HFF-Myc (cell line): ENCODE measurements around the gene ERGIC3.
"Not testable (repeated sequence)": the region's sequence is repeated elsewhere in the genome, so short reads cannot be mapped to it uniquely, and the experiment has no call there.

Source experiments
- DNase-seq: peaks from one replicate; pipeline ENCODE4 v3.0.0-alpha.2; 2011; ENCODE audit warnings: low read depth; ENCODE audit errors: extremely low read depth
- H3K4me3 ChIP-seq: replicated peaks from 2 replicates; pipeline ENCODE4 v1.5.1; 2011; ENCODE audit warnings: low read depth, mild to moderate bottlenecking, control low read depth, low read length
- TF ChIP-seq, protein P1 (sequence below): IDR thresholded peaks from 2 replicates; pipeline ENCODE4 v1.5.1; 2012; ENCODE audit warnings: mild to moderate bottlenecking, low read depth, low read length, control low read depth; ENCODE audit errors: missing control alignments

The ERGIC3 gene

DNA sequence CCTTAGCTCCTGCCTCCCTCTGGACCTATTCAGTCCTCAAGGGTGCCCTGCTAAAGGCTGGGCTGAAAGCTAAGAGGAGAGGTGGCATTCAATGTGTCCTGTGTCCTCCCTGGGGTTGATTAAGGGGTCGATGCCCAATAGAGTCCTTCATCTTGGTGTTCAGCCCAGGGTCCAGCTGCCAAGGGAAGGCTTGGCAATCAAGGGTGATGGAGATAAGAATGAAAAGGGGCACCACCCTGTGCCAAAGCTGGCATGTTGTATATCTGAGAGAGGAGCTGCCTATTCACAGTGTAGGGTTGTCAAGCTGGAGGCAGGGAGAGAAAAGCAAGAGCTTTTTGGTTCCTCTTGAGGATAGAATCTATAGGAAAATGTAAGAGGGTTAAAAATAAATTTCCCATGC, 24.8 kb upstream of the ERGIC3 start:
- no peak overlapping the region for H3K4me3 ChIP-seq
- DNase-seq = no peak
- TF ChIP-seq, protein P1, sequence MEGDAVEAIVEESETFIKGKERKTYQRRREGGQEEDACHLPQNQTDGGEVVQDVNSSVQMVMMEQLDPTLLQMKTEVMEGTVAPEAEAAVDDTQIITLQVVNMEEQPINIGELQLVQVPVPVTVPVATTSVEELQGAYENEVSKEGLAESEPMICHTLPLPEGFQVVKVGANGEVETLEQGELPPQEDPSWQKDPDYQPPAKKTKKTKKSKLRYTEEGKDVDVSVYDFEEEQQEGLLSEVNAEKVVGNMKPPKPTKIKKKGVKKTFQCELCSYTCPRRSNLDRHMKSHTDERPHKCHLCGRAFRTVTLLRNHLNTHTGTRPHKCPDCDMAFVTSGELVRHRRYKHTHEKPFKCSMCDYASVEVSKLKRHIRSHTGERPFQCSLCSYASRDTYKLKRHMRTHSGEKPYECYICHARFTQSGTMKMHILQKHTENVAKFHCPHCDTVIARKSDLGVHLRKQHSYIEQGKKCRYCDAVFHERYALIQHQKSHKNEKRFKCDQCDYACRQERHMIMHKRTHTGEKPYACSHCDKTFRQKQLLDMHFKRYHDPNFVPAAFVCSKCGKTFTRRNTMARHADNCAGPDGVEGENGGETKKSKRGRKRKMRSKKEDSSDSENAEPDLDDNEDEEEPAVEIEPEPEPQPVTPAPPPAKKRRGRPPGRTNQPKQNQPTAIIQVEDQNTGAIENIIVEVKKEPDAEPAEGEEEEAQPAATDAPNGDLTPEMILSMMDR = no peak

DNA sequence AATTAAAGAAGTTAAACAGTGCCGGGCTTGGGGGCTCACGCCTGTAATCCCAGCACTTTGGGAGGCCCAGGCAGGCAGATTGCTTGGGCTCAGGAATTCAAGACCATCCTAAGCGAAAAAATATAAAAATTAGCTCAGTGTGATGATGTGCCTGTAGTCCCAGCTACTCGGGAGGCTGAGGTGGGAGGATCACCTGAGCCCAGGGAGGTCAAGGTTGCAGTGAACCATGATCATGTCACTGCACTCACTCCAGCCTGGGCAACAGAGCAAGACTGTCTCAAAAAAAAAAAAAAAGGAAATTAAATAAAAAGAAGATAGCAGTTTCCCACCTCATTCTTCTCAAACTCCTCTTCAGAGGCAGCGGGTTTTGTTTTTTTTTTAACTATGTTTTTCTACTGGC, 24.1 kb upstream of the ERGIC3 start:
- not testable (repeated sequence) for DNase-seq, H3K4me3 ChIP-seq

DNA sequence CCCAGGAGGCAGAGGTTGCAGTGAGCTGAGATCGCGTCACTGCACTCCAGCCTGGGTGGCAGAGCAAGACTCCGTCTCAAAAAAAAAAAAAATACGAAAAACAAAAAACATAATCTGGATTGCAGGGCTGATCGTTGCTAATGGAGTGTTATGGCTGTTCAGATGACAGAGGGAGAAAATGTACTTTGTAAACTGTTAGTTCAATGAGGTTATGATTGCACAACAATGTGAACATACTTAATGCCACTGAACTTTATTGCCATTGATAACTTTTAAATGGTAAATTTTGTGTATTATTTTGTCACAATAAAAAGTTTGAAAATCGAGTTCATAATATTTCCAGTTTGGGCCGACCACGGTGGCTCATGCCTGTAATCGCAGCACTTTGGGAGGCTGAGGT, 22.9 kb upstream of the ERGIC3 start:
- no peak for DNase-seq
- H3K4me3 ChIP-seq = no peak overlapping the region
- TF ChIP-seq, protein P1 = no peak

DNA sequence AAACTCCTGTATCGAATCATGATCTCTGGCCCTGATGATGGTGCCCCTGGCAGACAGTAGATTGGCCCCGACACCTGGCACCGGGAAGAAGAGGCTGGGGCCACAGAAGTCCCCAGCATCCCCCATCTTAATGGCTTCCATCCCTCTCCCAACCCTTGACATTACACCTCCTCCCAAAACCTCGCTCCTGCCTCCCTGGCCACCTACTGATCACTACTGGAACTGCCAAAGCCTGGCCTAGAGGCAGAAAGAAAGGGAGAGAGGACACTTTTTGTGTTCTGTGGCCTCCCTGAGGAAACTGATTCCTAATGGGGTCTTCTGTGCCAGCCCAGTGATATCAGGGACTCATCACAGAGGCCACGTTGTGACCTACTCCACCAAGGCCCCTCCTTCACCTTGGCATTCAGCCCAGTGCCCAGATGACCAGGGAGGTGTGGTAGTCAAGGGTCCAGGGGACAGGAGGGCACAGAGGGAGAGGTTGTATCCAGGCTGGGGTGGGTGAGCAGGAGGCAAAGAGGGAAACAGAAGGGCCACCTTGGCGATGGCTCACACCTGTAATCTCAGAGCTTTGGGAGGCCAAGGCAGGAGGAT, 18.5 kb upstream of the ERGIC3 start:
- DNase-seq = no peak
- no peak overlapping the region for H3K4me3 ChIP-seq
- TF ChIP-seq, protein P1 = peak; percentile 67

DNA sequence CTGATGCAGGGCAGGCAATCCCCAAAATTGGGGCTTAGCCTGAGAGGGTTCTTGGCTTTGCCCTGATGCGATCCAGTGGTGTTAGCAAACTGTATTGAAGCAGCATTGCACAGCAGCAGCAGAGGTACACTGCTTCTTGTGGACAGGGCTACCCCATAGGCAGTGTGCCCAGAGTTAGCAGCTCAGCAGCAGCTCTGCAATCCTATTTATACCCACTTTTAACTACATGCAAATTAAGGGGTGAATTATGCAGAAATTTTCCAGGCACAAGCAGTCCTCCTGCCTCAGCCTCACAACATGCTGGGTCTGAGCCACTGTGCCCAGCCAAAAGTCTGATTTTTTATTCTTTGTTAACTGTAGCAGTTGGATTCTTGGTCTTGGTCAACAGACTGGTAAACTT, 16.2 kb upstream of the ERGIC3 start:
- DNase-seq = no peak
- TF ChIP-seq, protein P1 = no peak
- H3K4me3 ChIP-seq = no peak overlapping the region

DNA sequence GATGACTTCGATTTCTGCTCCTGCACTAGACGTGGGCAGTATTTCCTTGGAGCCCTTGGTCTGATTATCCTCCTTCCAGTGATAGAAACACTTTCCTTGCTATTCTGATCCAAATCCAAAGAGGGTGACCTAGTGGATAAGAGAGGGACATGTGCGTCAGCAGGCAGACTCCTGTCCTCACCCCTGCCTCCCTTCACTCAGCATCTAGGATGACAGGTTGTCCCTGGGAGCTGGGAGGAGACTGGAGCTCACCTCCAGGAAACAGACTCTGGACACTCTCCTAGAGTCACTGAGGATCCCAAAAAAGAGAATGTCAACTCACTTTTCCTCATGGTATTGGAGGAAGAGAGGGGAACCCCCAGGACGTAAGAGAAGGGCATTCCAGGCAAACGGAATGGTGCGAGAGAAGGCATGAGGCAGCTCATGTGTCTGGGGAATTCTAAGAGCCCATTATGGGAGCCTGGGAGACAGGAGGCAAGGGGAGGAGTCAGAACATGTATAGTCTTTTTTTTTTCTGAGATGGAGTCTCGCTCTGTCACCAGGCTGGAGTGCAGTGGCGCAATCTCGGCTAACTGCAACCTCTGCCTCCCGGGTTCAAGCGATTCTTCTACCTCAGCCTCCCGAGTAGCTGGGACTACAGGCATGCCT, 14.6 kb upstream of the ERGIC3 start:
- no peak overlapping the region for H3K4me3 ChIP-seq
- DNase-seq = no peak

DNA sequence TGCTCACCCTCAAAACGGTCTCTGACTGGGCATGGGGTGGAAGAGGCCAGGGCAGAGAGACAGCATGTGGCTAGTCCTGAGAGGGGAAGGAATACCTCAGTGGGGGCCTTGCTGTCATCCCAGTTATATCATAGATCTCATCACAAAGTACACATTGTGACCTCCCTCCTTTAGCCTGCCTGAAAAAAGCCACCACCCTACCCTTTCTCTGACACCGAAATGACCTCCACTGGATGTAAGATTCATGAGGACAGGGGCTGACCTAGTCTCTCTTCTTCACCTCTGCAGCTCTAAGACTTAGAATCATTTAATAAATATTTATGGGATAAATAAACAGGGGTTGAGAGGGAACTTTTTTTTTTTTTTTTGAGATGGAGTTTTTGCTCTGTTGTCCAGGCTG, 12.3 kb upstream of the ERGIC3 start, which contains the start of gene C20orf173:
Gene C20orf173, minus strand, starts transcription at position 101 of the 400 bp plus-strand sequence. CDS start 279 bp downstream, outside the sequence.
- DNase-seq = no peak
- no peak within 1 kb of the TSS for H3K4me3 ChIP-seq
- TF ChIP-seq, protein P1 = no peak

More for the DNA sequence above, 14.6 kb upstream of the ERGIC3 start:
- TF ChIP-seq, protein P1 = no peak
